GM12878 (cell line): ENCODE measurements around the gene RUFY4.
"Not testable (repeated sequence)": the region's sequence is repeated elsewhere in the genome, so short reads cannot be mapped to it uniquely, and the experiment has no call there.

ENCODE experiments used
- CEBPB ChIP-seq, 2 experiments: fragments of 150-350 bp in 1 of 2; IDR thresholded peaks; 2 replicates each; pipeline ENCODE4 v1.6.1; 2012 to 2014; ENCODE audit warnings: low read depth in 2 of 2, low read length in 2 of 2, borderline replicate concordance in 1 of 2, inconsistent platforms in 1 of 2
- EP300 ChIP-seq, 2 experiments: fragments of 150-350 bp in 1 of 2; IDR thresholded peaks; 2 replicates each; pipeline ENCODE4 v1.6.1; 2011 to 2012; ENCODE audit warnings: low read depth in 2 of 2, low read length in 2 of 2, borderline replicate concordance in 1 of 2, improper control_type of control experiment in 1 of 2, inconsistent platforms in 1 of 2; ENCODE audit not compliant: control insufficient read depth in 1 of 2
- ESRRA ChIP-seq: IDR thresholded peaks from 2 replicates; pipeline ENCODE4 v1.6.1; 2012; ENCODE audit warnings: mild to moderate bottlenecking, low read length, improper control_type of control experiment
- RAD21 ChIP-seq: IDR thresholded peaks from 2 replicates; pipeline ENCODE4 v1.6.1; 2011; ENCODE audit warnings: mild to moderate bottlenecking, low read depth, low read length, moderate library complexity; ENCODE audit not compliant: insufficient read depth
- RELA ChIP-seq: fragments of 450-650 bp; IDR thresholded peaks from 2 replicates; pipeline ENCODE4 v1.8.0; 2014; ENCODE audit warnings: borderline replicate concordance; ENCODE audit not compliant: partially characterized antibody
- SIX5 ChIP-seq: IDR thresholded peaks from 2 replicates; pipeline ENCODE4 v1.6.1; 2011; ENCODE audit warnings: mild to moderate bottlenecking, low read depth, low read length, moderate library complexity; ENCODE audit not compliant: severe bottlenecking
- SMAD1 ChIP-seq: fragments of 450-650 bp; IDR thresholded peaks from 2 replicates; pipeline ENCODE4 v1.6.1; 2018; ENCODE audit warnings: mild to moderate bottlenecking, low read depth; ENCODE audit not compliant: partially characterized antibody
- ZNF592 ChIP-seq: fragments of 450-650 bp; IDR thresholded peaks from 2 replicates; pipeline ENCODE4 v1.6.1; 2017; ENCODE audit warnings: mild to moderate bottlenecking, moderate library complexity
- TF ChIP-seq, protein P1 (sequence below): IDR thresholded peaks from 2 replicates; pipeline ENCODE4 v1.6.1; 2012; ENCODE audit warnings: low read depth, low read length, improper control_type of control experiment
- TF ChIP-seq, protein P2 (sequence below), 3 experiments: IDR thresholded peaks in 2 of 3; conservative IDR thresholded peaks in 1 of 3; 2 replicates each; pipeline ENCODE4 v1.5.1; 2011; ENCODE audit warnings: low read depth in 3 of 3, low read length in 3 of 3, mild to moderate bottlenecking in 3 of 3, control low read depth in 2 of 3, moderate library complexity in 2 of 3, inconsistent platforms in 1 of 3, mixed read lengths in 1 of 3; ENCODE audit not compliant: control insufficient read depth in 2 of 3, insufficient read depth in 1 of 3; ENCODE audit errors: extremely low read depth in 1 of 3

DNA sequence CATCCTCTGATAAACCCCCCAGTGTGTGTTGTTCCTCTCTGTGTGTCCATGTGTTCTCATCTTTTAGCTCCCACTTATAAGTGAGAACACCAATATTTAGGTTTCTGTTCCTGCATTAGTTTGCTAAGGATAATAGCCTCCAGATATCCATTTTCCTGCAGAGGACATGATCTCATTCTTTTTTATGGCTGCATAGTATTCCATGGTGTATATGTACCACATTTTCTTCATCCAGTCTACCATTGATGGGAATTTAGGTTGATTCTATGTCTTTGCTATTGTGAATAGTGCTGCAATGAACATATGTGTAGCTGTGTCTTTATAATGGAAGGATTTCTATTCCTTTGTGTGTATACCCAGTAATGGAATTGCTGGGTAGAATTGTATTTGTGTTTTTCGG lies 24.5 kb upstream of the RUFY4 start:
- not testable (repeated sequence) for TF ChIP-seq CEBPB (IDR thresholded peaks at IDR 0.05; ENCODE audit: borderline replicate concordance in 1 of 2, low read depth in 2 of 2, low read length in 2 of 2); SIX5; EP300 (IDR thresholded peaks at IDR 0.05; ENCODE audit: borderline replicate concordance in 1 of 2, control insufficient read depth in 1 of 2, low read depth in 2 of 2, low read length in 2 of 2); SMAD1; RELA; ESRRA; RAD21; ZNF592
- TF ChIP-seq, protein P1, sequence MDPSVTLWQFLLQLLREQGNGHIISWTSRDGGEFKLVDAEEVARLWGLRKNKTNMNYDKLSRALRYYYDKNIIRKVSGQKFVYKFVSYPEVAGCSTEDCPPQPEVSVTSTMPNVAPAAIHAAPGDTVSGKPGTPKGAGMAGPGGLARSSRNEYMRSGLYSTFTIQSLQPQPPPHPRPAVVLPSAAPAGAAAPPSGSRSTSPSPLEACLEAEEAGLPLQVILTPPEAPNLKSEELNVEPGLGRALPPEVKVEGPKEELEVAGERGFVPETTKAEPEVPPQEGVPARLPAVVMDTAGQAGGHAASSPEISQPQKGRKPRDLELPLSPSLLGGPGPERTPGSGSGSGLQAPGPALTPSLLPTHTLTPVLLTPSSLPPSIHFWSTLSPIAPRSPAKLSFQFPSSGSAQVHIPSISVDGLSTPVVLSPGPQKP = not testable (repeated sequence)
- TF ChIP-seq, protein P2, sequence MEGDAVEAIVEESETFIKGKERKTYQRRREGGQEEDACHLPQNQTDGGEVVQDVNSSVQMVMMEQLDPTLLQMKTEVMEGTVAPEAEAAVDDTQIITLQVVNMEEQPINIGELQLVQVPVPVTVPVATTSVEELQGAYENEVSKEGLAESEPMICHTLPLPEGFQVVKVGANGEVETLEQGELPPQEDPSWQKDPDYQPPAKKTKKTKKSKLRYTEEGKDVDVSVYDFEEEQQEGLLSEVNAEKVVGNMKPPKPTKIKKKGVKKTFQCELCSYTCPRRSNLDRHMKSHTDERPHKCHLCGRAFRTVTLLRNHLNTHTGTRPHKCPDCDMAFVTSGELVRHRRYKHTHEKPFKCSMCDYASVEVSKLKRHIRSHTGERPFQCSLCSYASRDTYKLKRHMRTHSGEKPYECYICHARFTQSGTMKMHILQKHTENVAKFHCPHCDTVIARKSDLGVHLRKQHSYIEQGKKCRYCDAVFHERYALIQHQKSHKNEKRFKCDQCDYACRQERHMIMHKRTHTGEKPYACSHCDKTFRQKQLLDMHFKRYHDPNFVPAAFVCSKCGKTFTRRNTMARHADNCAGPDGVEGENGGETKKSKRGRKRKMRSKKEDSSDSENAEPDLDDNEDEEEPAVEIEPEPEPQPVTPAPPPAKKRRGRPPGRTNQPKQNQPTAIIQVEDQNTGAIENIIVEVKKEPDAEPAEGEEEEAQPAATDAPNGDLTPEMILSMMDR (IDR thresholded peaks at IDR 0.05 in 2 of 3, conservative IDR thresholded peaks at IDR 0.05 in 1 of 3; ENCODE audit: control insufficient read depth in 2 of 3, extremely low read depth in 1 of 3, insufficient read depth in 1 of 3, low read depth in 3 of 3, low read length in 3 of 3) = not testable (repeated sequence)
